ENCODE data around the gene CPB1.

The CPB1 gene

GRCh38 chr3:148882288-148882687, 54.7 kb downstream of the CPB1 start:
- H3K9ac ChIP-seq (ENCODE audit: low read depth, low read length), result no peak overlapping the region
- no peaks in the 10 kb centered on the region for H3K9me3 ChIP-seq (ENCODE audit: control insufficient read depth, insufficient read depth, low read length)
- no peaks in the 10 kb centered on the region for H3K36me3 ChIP-seq (ENCODE audit: insufficient read depth, low read length)
- H3K4me1 ChIP-seq (ENCODE audit: insufficient read depth, low read length), result no peaks in the 10 kb centered on the region

GRCh38 chr3:148883163-148883562, 55.6 kb downstream of the CPB1 start:
- no peaks in the 10 kb centered on the region for H3K36me3 ChIP-seq (ENCODE audit: insufficient read depth, low read length)
- H3K9me3 ChIP-seq (ENCODE audit: control insufficient read depth, insufficient read depth, low read length), result no peaks in the 10 kb centered on the region
- no peak overlapping the region for H3K9ac ChIP-seq (ENCODE audit: low read depth, low read length)
- H3K4me1 ChIP-seq (ENCODE audit: insufficient read depth, low read length), result no peaks in the 10 kb centered on the region

- H3K36me3 ChIP-seq (ENCODE audit: insufficient read depth, low read length), result no peaks in the 10 kb centered on the region
- no peaks in the 10 kb centered on the region for H3K4me1 ChIP-seq (ENCODE audit: insufficient read depth, low read length)
- H3K9me3 ChIP-seq (ENCODE audit: control insufficient read depth, insufficient read depth, low read length), result no peaks in the 10 kb centered on the region
- no peak overlapping the region for H3K9ac ChIP-seq (ENCODE audit: low read depth, low read length)
Measured at GRCh38 chr3:148884261-148884660, 56.6 kb downstream of the CPB1 start.

GRCh38 chr3:148889828-148890227, 62.2 kb downstream of the CPB1 start:
- Histone ChIP-seq H3K4me1 (ENCODE audit: insufficient read depth, low read length) (no peaks in the 10 kb centered on the region), H3K9me3 (ENCODE audit: control insufficient read depth, insufficient read depth, low read length) (no peaks in the 10 kb centered on the region), H3K9ac (ENCODE audit: low read depth, low read length) (no peak overlapping the region), H3K36me3 (ENCODE audit: insufficient read depth, low read length) (no peaks in the 10 kb centered on the region)

GRCh38 chr3:148896062-148896461, 68.5 kb downstream of the CPB1 start:
- no peaks in the 10 kb centered on the region for H3K4me1 ChIP-seq (ENCODE audit: insufficient read depth, low read length)
- no peaks in the 10 kb centered on the region for H3K36me3 ChIP-seq (ENCODE audit: insufficient read depth, low read length)
- no peak overlapping the region for H3K9ac ChIP-seq (ENCODE audit: low read depth, low read length)
- no peaks in the 10 kb centered on the region; the same call in 1 of the 2 replicates for H3K9me3 ChIP-seq (ENCODE audit: control insufficient read depth, insufficient read depth, low read length)

- no peak overlapping the region for H3K9ac ChIP-seq (ENCODE audit: low read depth, low read length)
- H3K36me3 ChIP-seq (ENCODE audit: insufficient read depth, low read length), result no peaks in the 10 kb centered on the region
- H3K9me3 ChIP-seq (ENCODE audit: control insufficient read depth, insufficient read depth, low read length), result no peaks in the 10 kb centered on the region
- H3K4me1 ChIP-seq (ENCODE audit: insufficient read depth, low read length), result no peaks in the 10 kb centered on the region
Measured at GRCh38 chr3:148901987-148902791, 74.6 kb downstream of the CPB1 start.

- Histone ChIP-seq H3K9me3 (ENCODE audit: control insufficient read depth, insufficient read depth, low read length) (no peaks in the 10 kb centered on the region), H3K9ac (ENCODE audit: low read depth, low read length) (no peak overlapping the region), H3K4me1 (ENCODE audit: insufficient read depth, low read length) (no peaks in the 10 kb centered on the region), H3K36me3 (ENCODE audit: insufficient read depth, low read length) (no peaks in the 10 kb centered on the region)
Measured at GRCh38 chr3:148903022-148903442, 75.4 kb downstream of the CPB1 start.

- Histone ChIP-seq H3K9ac (ENCODE audit: low read depth, low read length) (no peak overlapping the region), H3K4me1 (ENCODE audit: insufficient read depth, low read length) (no peaks in the 10 kb centered on the region), H3K36me3 (ENCODE audit: insufficient read depth, low read length) (no peaks in the 10 kb centered on the region), H3K9me3 (ENCODE audit: control insufficient read depth, insufficient read depth, low read length) (no peaks in the 10 kb centered on the region)
Measured at GRCh38 chr3:148903941-148904340, 76.3 kb downstream of the CPB1 start.

- no peaks in the 10 kb centered on the region for H3K36me3 ChIP-seq (ENCODE audit: insufficient read depth, low read length)
- no peaks in the 10 kb centered on the region for H3K9me3 ChIP-seq (ENCODE audit: control insufficient read depth, insufficient read depth, low read length)
- no peak overlapping the region for H3K9ac ChIP-seq (ENCODE audit: low read depth, low read length)
- H3K4me1 ChIP-seq (ENCODE audit: insufficient read depth, low read length), result no peaks in the 10 kb centered on the region
Measured at GRCh38 chr3:148906667-148907066, 79.1 kb downstream of the CPB1 start.
